B cell (primary cell): ENCODE data around the gene UNC79. TPM values are rescaled to one million over a fixed set of nuclear protein-coding genes. Genes with fewer than 3 reads are reported as not detected.

Experiments used
- ATAC-seq: fragments of 200-7000 bp; cut with Tn5 transposase; one replicate; pipeline ENCODE4 v1.10.0; 2021; ENCODE audit warnings: low read depth, mild to moderate bottlenecking, moderate number of reproducible peaks, moderate library complexity
- CTCF ChIA-PET: fragments of 350-600 bp; sonication (Branson Sonifier 250); formaldehyde crosslinking; loops from one replicate; lab custom pipeline; 2021; ENCODE audit warnings: antibody characterized with exemption, inconsistent platforms; lab: Charles Lee
- POLR2A ChIA-PET: fragments of 350-600 bp; sonication (Branson Sonifier 250); formaldehyde crosslinking; loops from one replicate; lab custom pipeline; 2021; ENCODE audit warnings: antibody characterized with exemption; lab: Charles Lee
- DNase-seq: peaks from one replicate; pipeline ENCODE4 v3.0.0; 2013
- H2AFZ ChIP-seq: 2 replicates; pipeline ENCODE4 v1.6.1; 2012; ENCODE audit warnings: mild to moderate bottlenecking, low read depth, low read length; ENCODE audit not compliant: insufficient read depth, poor library complexity, severe bottlenecking
- H3K27ac ChIP-seq, 2 donors: 1 replicate in 1 of 2; 2 replicates in 1 of 2; pipeline ENCODE4 v1.5.1; 2012 to 2013; ENCODE audit warnings: low read length in 2 of 2, mild to moderate bottlenecking in 2 of 2, moderate library complexity in 1 of 2
- H3K27me3 ChIP-seq, 4 experiments: fragments of 200-600 bp in 1 of 4; sonication (generic) in 1 of 4; replicated peaks in 1 of 4; 1 replicate in 2 of 4; 2 replicates in 2 of 4; pipeline versions ENCODE4 v1.6.1 to v1.7.0; 2013 to 2016; ENCODE audit warnings: low read length in 3 of 4, mild to moderate bottlenecking in 2 of 4, mixed read lengths in 1 of 4, moderate library complexity in 1 of 4; ENCODE audit not compliant: insufficient read depth in 4 of 4, control insufficient read depth in 3 of 4; ENCODE audit errors: control extremely low read depth in 1 of 4
- H3K36me3 ChIP-seq, 2 experiments: replicated peaks in 1 of 2; 1 replicate in 1 of 2; 2 replicates in 1 of 2; pipeline versions ENCODE4 v1.6.1 to v1.7.1; 2013; ENCODE audit warnings: low read length in 1 of 2; ENCODE audit not compliant: insufficient read depth in 2 of 2, control insufficient read depth in 1 of 2; ENCODE audit errors: control extremely low read depth in 1 of 2, extremely low read depth in 1 of 2
- H3K4me1 ChIP-seq, 2 donors: fragments of 200-600 bp in 1 of 2; sonication (generic) in 1 of 2; 1 replicate in 1 of 2; 2 replicates in 1 of 2; pipeline versions ENCODE4 v1.5.1 to v1.6.1; 2013 to 2017; ENCODE audit warnings: low read length in 2 of 2; ENCODE audit not compliant: control insufficient read depth in 2 of 2, insufficient read depth in 2 of 2
- H3K4me2 ChIP-seq: replicated peaks from 2 replicates; pipeline ENCODE3; 2012; ENCODE audit warnings: mild to moderate bottlenecking, low read depth, low read length; ENCODE audit not compliant: poor library complexity, severe bottlenecking
- H3K4me3 ChIP-seq, 5 experiments: fragments of 200-600 bp in 1 of 5; sonication (generic) in 1 of 5; 1 replicate in 3 of 5; 2 replicates in 2 of 5; pipeline versions ENCODE4 v1.5.1 to v1.7.0; 2011 to 2016; ENCODE audit warnings: low read length in 4 of 5, mild to moderate bottlenecking in 4 of 5, low read depth in 2 of 5, control low read depth in 1 of 5, moderate library complexity in 1 of 5; ENCODE audit not compliant: insufficient read depth in 1 of 5; ENCODE audit errors: control extremely low read depth in 1 of 5, extremely low read depth in 1 of 5
- H3K79me2 ChIP-seq: fragments of 200-600 bp; sonication (generic); one replicate; pipeline ENCODE4 v1.6.0; 2016; ENCODE audit warnings: low read length; ENCODE audit not compliant: control insufficient read depth, insufficient read depth
- H3K9ac ChIP-seq: fragments of 200-600 bp; sonication (generic); 2 replicates; pipeline ENCODE4 v1.6.1; 2017; ENCODE audit warnings: mild to moderate bottlenecking, low read length, moderate library complexity
- H3K9me3 ChIP-seq, 3 donors: one replicate each; pipeline versions ENCODE4 v1.6.1 to v1.7.1; 2013; ENCODE audit warnings: low read length in 2 of 3; ENCODE audit not compliant: control insufficient read depth in 2 of 3, insufficient read depth in 1 of 3; ENCODE audit errors: control extremely low read depth in 1 of 3
- H4K20me1 ChIP-seq: 2 replicates; pipeline ENCODE4 v1.6.0; 2012; ENCODE audit warnings: mild to moderate bottlenecking, low read length; ENCODE audit not compliant: insufficient read depth, control insufficient read depth, poor library complexity, severe bottlenecking
- H3K27ac Mint-ChIP-seq: one replicate; pipeline ENCODE4 v1.8.0; 2021; ENCODE audit warnings: mixed read lengths
- H3K27me3 Mint-ChIP-seq: one replicate; pipeline ENCODE4 v1.8.0; 2021; ENCODE audit warnings: mixed read lengths
- H3K4me1 Mint-ChIP-seq: one replicate; pipeline ENCODE4 v1.8.0; 2021; ENCODE audit warnings: mixed read lengths
- H3K4me3 Mint-ChIP-seq: one replicate; pipeline ENCODE4 v1.8.0; 2021; ENCODE audit warnings: mixed read lengths
- H3K9me3 Mint-ChIP-seq: one replicate; pipeline ENCODE4 v1.8.0; 2022; ENCODE audit warnings: mixed read lengths; ENCODE audit not compliant: insufficient read depth
- CTCF ChIP-seq: fragments of 200-600 bp; IDR thresholded peaks from one replicate; pipeline ENCODE4 v1.8.0; 2022; ENCODE audit warnings: antibody characterized with exemption, mild to moderate bottlenecking
- EZH2 ChIP-seq: IDR thresholded peaks from 2 replicates; pipeline ENCODE4 v1.6.1; 2012; ENCODE audit warnings: borderline replicate concordance, low read depth, mild to moderate bottlenecking, moderate library complexity, low read length; ENCODE audit not compliant: insufficient read depth, poor library complexity, severe bottlenecking
- WGBS: methylation state at CpG from one replicate; pipeline ENCODE4 v1.1.5; 2013; ENCODE audit warnings: missing lambda C conversion rate; ENCODE audit not compliant: insufficient coverage; 5-methylcytosine and 5-hydroxymethylcytosine counted together
- intact Hi-C: fragments of 100-400 bp; cut with micrococcal nuclease; formaldehyde crosslinking; loops from one replicate; pipeline ENCODE4 v1.10.0; 2022
- polyA plus RNA-seq: library from polyadenylated mRNA; depleted of rRNA; stranded (reverse); fragments of >200 nt; gene quantifications from 2 replicates; pipeline ENCODE4 v1.2.3, GENCODE V29; 2012
- total RNA-seq, 2 donors: library from RNA; stranded (reverse); fragments of 120-200 nt in 1 of 2; gene quantifications; 1 replicate in 1 of 2; 2 replicates in 1 of 2; pipeline versions ENCODE4 v1.2.3 to v1.2.4, GENCODE V29; 2013 to 2022

Gene UNC79
- total and polyA plus RNA-seq, 2 donors (not counting 1 experiment from before 2014, with no cell fraction given) = 0.04 to 0.15 TPM

GRCh38 chr14:93395231-93395630 lies 35.5 kb upstream of the UNC79 start:
- Mint-ChIP-seq H3K4me3 (no peak overlapping the region), H3K27me3 (no peaks in the 10 kb centered on the region), H3K9me3 (peaks cover 6% of the 10 kb centered on the region), H3K27ac (no peak overlapping the region), H3K4me1 (peaks cover 4% of the 10 kb centered on the region)
- H3K9ac ChIP-seq = no peak overlapping the region
- H3K36me3 ChIP-seq = no peaks in the 10 kb centered on the region
- H3K27me3 ChIP-seq = peaks cover 0 to 3% (median 0%) of the 10 kb centered on the region in 4 experiments
- H3K27ac ChIP-seq = no peak overlapping the region
- ChIA-PET CTCF (no interaction called here), POLR2A (no interaction called here)
- H4K20me1 ChIP-seq = no peaks in the 10 kb centered on the region
- no peaks in the 10 kb centered on the region for H3K79me2 ChIP-seq
- H3K4me3 ChIP-seq = no peak overlapping the region
- no peaks in the 10 kb centered on the region for H3K4me1 ChIP-seq
- TF ChIP-seq EZH2 (no peak), CTCF (no peak)
- H3K4me2 ChIP-seq = no peak overlapping the region
- DNase-seq (no peak), ATAC-seq (no peak)
- H3K9me3 ChIP-seq = peaks cover 0 to 15% (median 6%) of the 10 kb centered on the region in 3 donors
- intact Hi-C loops = no loop called here
- no peak overlapping the region for H2AFZ ChIP-seq

GRCh38 chr14:93396456-93396855 lies 34.3 kb upstream of the UNC79 start:
- no peak overlapping the region for H3K9ac ChIP-seq
- no CpG with 5 or more reads among the region's 1 CpG for WGBS
- no peaks in the 10 kb centered on the region for H3K79me2 ChIP-seq
- Mint-ChIP-seq H3K27ac (no peak overlapping the region), H3K9me3 (peaks cover 6% of the 10 kb centered on the region), H3K4me1 (peaks cover 4% of the 10 kb centered on the region), H3K4me3 (no peak overlapping the region), H3K27me3 (peaks cover 4% of the 10 kb centered on the region)
- H3K27ac ChIP-seq = no peak overlapping the region
- ChIA-PET POLR2A (no interaction called here), CTCF (no interaction called here)
- no peak for TF ChIP-seq CTCF
- no peak for TF ChIP-seq EZH2
- H3K9me3 ChIP-seq = peaks cover 0 to 15% (median 6%) of the 10 kb centered on the region in 3 donors
- peaks cover 0 to 6% (median 0%) of the 10 kb centered on the region in 4 experiments for H3K27me3 ChIP-seq
- no peak overlapping the region for H2AFZ ChIP-seq
- DNase-seq (no peak), ATAC-seq (no peak)
- intact Hi-C loops = no loop called here
- H4K20me1 ChIP-seq = no peaks in the 10 kb centered on the region
- no peak overlapping the region for H3K4me2 ChIP-seq
- no peak overlapping the region for H3K4me3 ChIP-seq
- H3K4me1 ChIP-seq = no peaks in the 10 kb centered on the region
- H3K36me3 ChIP-seq = no peaks in the 10 kb centered on the region
